ENCODE measurements around the gene RRAS2.

RRAS2 gene

DNA sequence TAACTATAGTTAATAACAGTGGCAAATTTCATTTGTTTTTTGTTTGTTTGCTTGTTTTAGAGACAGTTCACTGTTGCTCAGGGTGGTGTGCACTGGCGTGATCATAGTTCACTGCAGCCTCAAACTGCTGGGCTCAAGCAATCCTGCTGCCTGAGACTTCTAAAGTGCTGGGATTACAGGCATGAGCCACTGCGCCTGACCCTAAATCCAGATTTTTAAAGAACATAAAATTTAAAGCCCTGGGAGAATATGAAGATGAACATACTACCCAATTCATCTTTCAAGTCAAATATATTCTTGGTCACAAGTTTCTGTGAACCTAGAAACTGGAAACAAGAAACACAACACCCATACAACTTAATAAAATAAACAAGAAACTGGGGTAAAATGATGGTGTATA lies 28.1 kb downstream of the RRAS2 start:
- no peaks in the 10 kb centered on the region for H3K4me1 ChIP-seq (ENCODE audit: insufficient read depth, insufficient read length)
- no peak overlapping the region for H3K9ac ChIP-seq (ENCODE audit: insufficient read length, low read depth)
- no peaks in the 10 kb centered on the region for H3K27me3 ChIP-seq (ENCODE audit: insufficient read depth, insufficient read length)
- TF ChIP-seq ZNF274 (IDR thresholded peaks at IDR 0.05; ENCODE audit: low read depth, low read length) (no peak), YY1 (IDR thresholded peaks at IDR 0.05; ENCODE audit: insufficient read depth, insufficient read length) (no peak), SUZ12 (IDR thresholded peaks at IDR 0.05; ENCODE audit: extremely low read depth, insufficient read depth, insufficient read length) (no peak)
- no peaks in the 10 kb centered on the region for H3K36me3 ChIP-seq (ENCODE audit: insufficient read depth, insufficient read length, low read length)
- no peak overlapping the region for H3K4me3 ChIP-seq (ENCODE audit: insufficient read length, low read depth)
- no peak for DNase-seq (ENCODE audit: low read depth, low spot score)
- no peaks in the 10 kb centered on the region for H3K9me3 ChIP-seq (ENCODE audit: insufficient read depth, low read length)

DNA sequence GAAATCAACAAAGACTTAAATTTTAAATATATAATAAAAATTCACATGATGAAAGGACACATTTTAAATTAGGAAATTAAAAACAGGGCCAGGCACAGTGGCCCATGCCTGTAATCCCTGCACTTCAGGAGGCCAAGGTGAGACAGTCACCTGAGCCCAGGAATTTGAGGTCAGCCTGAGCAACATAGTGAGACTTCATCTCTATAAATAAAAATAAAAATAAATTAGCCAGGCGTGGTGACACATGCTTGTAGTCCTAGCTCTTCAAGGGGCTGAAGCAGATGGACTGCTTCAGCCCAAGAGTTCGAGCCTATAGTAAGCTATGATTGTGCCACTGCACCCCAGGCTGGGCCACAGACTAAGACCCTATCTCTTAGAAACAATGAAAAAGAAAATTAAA lies 29.3 kb downstream of the RRAS2 start:
- TF ChIP-seq SUZ12 (IDR thresholded peaks at IDR 0.05; ENCODE audit: extremely low read depth, insufficient read depth, insufficient read length), result no peak
- TF ChIP-seq ZNF274 (IDR thresholded peaks at IDR 0.05; ENCODE audit: low read depth, low read length), result no peak
- TF ChIP-seq YY1 (IDR thresholded peaks at IDR 0.05; ENCODE audit: insufficient read depth, insufficient read length), result no peak
- H3K4me1 ChIP-seq (ENCODE audit: insufficient read depth, insufficient read length), result no peaks in the 10 kb centered on the region
- H3K9me3 ChIP-seq (ENCODE audit: insufficient read depth, low read length), result no peaks in the 10 kb centered on the region
- no peaks in the 10 kb centered on the region for H3K36me3 ChIP-seq (ENCODE audit: insufficient read depth, insufficient read length, low read length)
- H3K9ac ChIP-seq (ENCODE audit: insufficient read length, low read depth), result no peak overlapping the region
- no peak for DNase-seq (ENCODE audit: low read depth, low spot score)
- H3K4me3 ChIP-seq (ENCODE audit: insufficient read length, low read depth), result no peak overlapping the region
- H3K27me3 ChIP-seq (ENCODE audit: insufficient read depth, insufficient read length), result no peaks in the 10 kb centered on the region

DNA sequence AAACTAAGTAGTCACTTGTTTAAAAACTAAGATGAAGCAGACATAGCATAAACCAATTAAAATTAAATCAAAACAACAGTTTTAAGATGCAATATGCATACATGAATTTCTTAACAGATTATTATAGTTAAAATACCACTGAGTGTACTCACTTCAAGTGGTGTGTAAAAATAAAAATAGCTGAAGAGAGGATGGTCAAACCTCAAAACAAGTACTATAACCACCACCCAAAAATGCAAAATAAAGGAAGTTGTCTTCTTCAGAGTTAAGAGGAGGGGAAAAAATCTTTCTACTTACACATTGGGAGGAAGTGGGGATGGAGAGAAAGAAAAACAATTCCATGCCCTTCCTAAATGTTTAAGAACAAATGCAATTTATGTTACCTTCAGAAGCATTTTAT lies 31.9 kb downstream of the RRAS2 start:
- Histone ChIP-seq H3K27me3 (ENCODE audit: insufficient read depth, insufficient read length) (no peaks in the 10 kb centered on the region), H3K9ac (ENCODE audit: insufficient read length, low read depth) (no peak overlapping the region), H3K36me3 (ENCODE audit: insufficient read depth, insufficient read length, low read length) (no peaks in the 10 kb centered on the region), H3K4me3 (ENCODE audit: insufficient read length, low read depth) (no peak overlapping the region), H3K4me1 (ENCODE audit: insufficient read depth, insufficient read length) (no peaks in the 10 kb centered on the region), H3K9me3 (ENCODE audit: insufficient read depth, low read length) (no peaks in the 10 kb centered on the region)
- TF ChIP-seq SUZ12 (IDR thresholded peaks at IDR 0.05; ENCODE audit: extremely low read depth, insufficient read depth, insufficient read length), result no peak
- no peak for TF ChIP-seq ZNF274 (IDR thresholded peaks at IDR 0.05; ENCODE audit: low read depth, low read length)
- TF ChIP-seq YY1 (IDR thresholded peaks at IDR 0.05; ENCODE audit: insufficient read depth, insufficient read length), result no peak
- no peak for DNase-seq (ENCODE audit: low read depth, low spot score)

DNA sequence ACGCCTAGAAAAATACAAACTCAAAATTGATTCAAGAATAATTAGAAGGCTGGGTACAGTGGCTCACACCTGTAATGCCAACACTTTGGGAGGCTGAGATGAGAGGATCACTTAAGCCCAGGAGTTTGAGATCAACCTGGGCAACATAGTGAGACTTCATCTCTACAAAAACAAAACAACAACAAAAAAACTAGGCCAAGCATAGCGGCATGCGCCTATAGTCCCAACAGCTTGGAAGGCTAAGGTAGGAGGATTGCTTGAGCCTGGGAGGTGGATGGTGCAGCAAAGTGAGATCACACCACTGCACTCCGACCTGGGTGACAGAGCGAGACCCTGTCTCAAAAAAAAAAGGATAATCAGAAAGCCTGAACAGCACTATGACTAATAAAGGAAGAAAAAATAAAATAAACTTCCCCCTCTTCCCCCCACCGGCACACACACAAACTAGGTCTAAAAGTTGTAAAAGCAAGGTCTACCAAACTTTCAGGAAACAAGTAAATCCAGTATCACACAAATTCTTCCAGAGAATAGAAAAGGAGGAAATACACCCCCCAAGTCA lies 35.8 kb downstream of the RRAS2 start:
- no peak overlapping the region for H3K4me3 ChIP-seq (ENCODE audit: insufficient read length, low read depth)
- H3K27me3 ChIP-seq (ENCODE audit: insufficient read depth, insufficient read length), result no peaks in the 10 kb centered on the region
- no peak for DNase-seq (ENCODE audit: low read depth, low spot score)
- TF ChIP-seq YY1 (IDR thresholded peaks at IDR 0.05; ENCODE audit: insufficient read depth, insufficient read length) (no peak), ZNF274 (IDR thresholded peaks at IDR 0.05; ENCODE audit: low read depth, low read length) (no peak), SUZ12 (IDR thresholded peaks at IDR 0.05; ENCODE audit: extremely low read depth, insufficient read depth, insufficient read length) (no peak)
- H3K9me3 ChIP-seq (ENCODE audit: insufficient read depth, low read length), result no peaks in the 10 kb centered on the region
- no peaks in the 10 kb centered on the region for H3K36me3 ChIP-seq (ENCODE audit: insufficient read depth, insufficient read length, low read length)
- H3K9ac ChIP-seq (ENCODE audit: insufficient read length, low read depth), result no peak overlapping the region
- no peaks in the 10 kb centered on the region for H3K4me1 ChIP-seq (ENCODE audit: insufficient read depth, insufficient read length)

DNA sequence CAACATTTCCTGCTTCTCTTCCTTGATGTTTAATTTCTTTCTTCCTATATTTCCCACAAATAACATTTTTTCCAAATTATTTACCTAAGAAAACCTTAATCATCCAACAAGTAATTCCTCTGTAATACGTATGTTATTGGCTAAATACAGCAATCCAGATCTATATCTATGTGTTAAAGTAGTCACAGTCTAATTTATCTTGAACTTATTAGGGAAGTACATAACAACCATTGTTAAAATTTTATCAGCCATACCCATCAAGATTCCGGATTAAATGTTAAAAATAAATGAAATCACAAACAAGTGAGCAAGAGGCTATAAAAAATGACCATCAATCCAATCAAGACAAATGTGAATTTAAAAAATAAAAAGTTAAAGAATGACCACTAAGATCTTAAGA lies 36.5 kb downstream of the RRAS2 start:
- Histone ChIP-seq H3K4me3 (ENCODE audit: insufficient read length, low read depth) (no peak overlapping the region), H3K9me3 (ENCODE audit: insufficient read depth, low read length) (no peaks in the 10 kb centered on the region), H3K36me3 (ENCODE audit: insufficient read depth, insufficient read length, low read length) (no peaks in the 10 kb centered on the region), H3K9ac (ENCODE audit: insufficient read length, low read depth) (no peak overlapping the region), H3K27me3 (ENCODE audit: insufficient read depth, insufficient read length) (no peaks in the 10 kb centered on the region), H3K4me1 (ENCODE audit: insufficient read depth, insufficient read length) (no peaks in the 10 kb centered on the region)
- no peak for DNase-seq (ENCODE audit: low read depth, low spot score)
- TF ChIP-seq ZNF274 (IDR thresholded peaks at IDR 0.05; ENCODE audit: low read depth, low read length) (no peak), SUZ12 (IDR thresholded peaks at IDR 0.05; ENCODE audit: extremely low read depth, insufficient read depth, insufficient read length) (no peak), YY1 (IDR thresholded peaks at IDR 0.05; ENCODE audit: insufficient read depth, insufficient read length) (no peak)

DNA sequence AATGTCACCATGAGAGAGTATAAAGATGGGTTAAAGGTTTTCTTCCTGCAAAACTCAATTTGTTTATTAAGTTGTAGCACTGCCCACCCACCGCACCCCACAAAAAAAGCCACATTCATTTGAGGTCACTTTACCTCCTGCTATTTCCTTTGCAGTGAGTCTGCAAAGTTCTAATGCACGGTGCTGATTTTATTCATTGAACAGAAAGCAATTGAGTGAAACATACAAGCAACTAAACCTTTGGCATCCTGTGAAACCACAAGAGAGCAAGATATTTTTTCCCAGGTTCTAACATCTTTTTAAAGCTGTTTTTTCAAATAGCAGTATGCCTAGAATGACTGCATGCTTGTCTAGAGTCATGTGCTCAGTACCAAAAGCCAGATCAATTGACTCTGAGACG lies 39.0 kb downstream of the RRAS2 start:
- Histone ChIP-seq H3K4me1 (ENCODE audit: insufficient read depth, insufficient read length) (no peaks in the 10 kb centered on the region), H3K9ac (ENCODE audit: insufficient read length, low read depth) (no peak overlapping the region), H3K9me3 (ENCODE audit: insufficient read depth, low read length) (no peaks in the 10 kb centered on the region), H3K27me3 (ENCODE audit: insufficient read depth, insufficient read length) (no peaks in the 10 kb centered on the region), H3K36me3 (ENCODE audit: insufficient read depth, insufficient read length, low read length) (no peaks in the 10 kb centered on the region), H3K4me3 (ENCODE audit: insufficient read length, low read depth) (no peak overlapping the region)
- no peak for TF ChIP-seq YY1 (IDR thresholded peaks at IDR 0.05; ENCODE audit: insufficient read depth, insufficient read length)
- no peak for TF ChIP-seq SUZ12 (IDR thresholded peaks at IDR 0.05; ENCODE audit: extremely low read depth, insufficient read depth, insufficient read length)
- no peak for TF ChIP-seq ZNF274 (IDR thresholded peaks at IDR 0.05; ENCODE audit: low read depth, low read length)
- DNase-seq (ENCODE audit: low read depth, low spot score), result no peak

DNA sequence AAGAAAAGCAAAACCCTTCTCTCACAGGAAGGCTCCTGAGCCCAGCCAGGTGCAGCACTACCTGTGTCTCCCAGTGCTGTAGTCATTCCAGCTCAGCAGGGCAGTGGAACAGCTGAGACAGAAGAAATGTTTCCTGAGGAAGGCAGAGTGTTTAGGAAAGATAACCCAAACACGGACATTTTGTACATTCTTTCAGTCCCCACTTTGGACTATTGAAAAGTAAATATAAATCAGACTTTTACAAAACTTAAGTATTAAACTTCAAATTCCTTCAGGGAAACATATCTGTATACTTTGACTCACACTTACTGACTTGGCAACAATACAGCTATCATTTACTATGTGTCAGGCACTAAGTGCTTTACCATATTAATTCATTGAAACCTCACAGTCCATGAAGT lies 40.4 kb downstream of the RRAS2 start:
- Histone ChIP-seq H3K9me3 (ENCODE audit: insufficient read depth, low read length) (no peaks in the 10 kb centered on the region), H3K36me3 (ENCODE audit: insufficient read depth, insufficient read length, low read length) (no peaks in the 10 kb centered on the region), H3K9ac (ENCODE audit: insufficient read length, low read depth) (no peak overlapping the region), H3K27me3 (ENCODE audit: insufficient read depth, insufficient read length) (no peaks in the 10 kb centered on the region), H3K4me1 (ENCODE audit: insufficient read depth, insufficient read length) (no peaks in the 10 kb centered on the region), H3K4me3 (ENCODE audit: insufficient read length, low read depth) (no peak overlapping the region)
- no peak for DNase-seq (ENCODE audit: low read depth, low spot score)
- no peak for TF ChIP-seq YY1 (IDR thresholded peaks at IDR 0.05; ENCODE audit: insufficient read depth, insufficient read length)
- TF ChIP-seq ZNF274 (IDR thresholded peaks at IDR 0.05; ENCODE audit: low read depth, low read length), result no peak
- no peak for TF ChIP-seq SUZ12 (IDR thresholded peaks at IDR 0.05; ENCODE audit: extremely low read depth, insufficient read depth, insufficient read length)

Data from NT2/D1 (cell line).